HEK293T (cell line): Measurements from ENCODE around the gene FBXO11.

Experiments
- ARNT ChIP-seq: fragments of 450-650 bp; IDR thresholded peaks from 2 replicates; pipeline ENCODE4 v1.6.1; 2017; ENCODE audit warnings: mild to moderate bottlenecking
- FOXM1 ChIP-seq: fragments of 450-650 bp; IDR thresholded peaks from 2 replicates; pipeline ENCODE4 v1.6.1; 2017; ENCODE audit warnings: mild to moderate bottlenecking, borderline replicate concordance
- HDGF ChIP-seq: fragments of 450-650 bp; IDR thresholded peaks from 2 replicates; pipeline ENCODE4 v1.6.1; 2017; ENCODE audit warnings: antibody characterized with exemption, borderline replicate concordance
- NFRKB ChIP-seq: fragments of 450-650 bp; IDR thresholded peaks from 2 replicates; pipeline ENCODE4 v1.6.1; 2016; ENCODE audit warnings: mild to moderate bottlenecking, moderate library complexity
- SP1 ChIP-seq: fragments of 450-650 bp; IDR thresholded peaks from 2 replicates; pipeline ENCODE4 v1.6.1; 2017
- ZNF384 ChIP-seq: fragments of 450-650 bp; IDR thresholded peaks from 2 replicates; pipeline ENCODE4 v1.6.1; 2016
- TF ChIP-seq, protein P1 (sequence below): fragments of 450-650 bp; IDR thresholded peaks from 2 replicates; pipeline ENCODE4 v1.6.1; 2016

DNA sequence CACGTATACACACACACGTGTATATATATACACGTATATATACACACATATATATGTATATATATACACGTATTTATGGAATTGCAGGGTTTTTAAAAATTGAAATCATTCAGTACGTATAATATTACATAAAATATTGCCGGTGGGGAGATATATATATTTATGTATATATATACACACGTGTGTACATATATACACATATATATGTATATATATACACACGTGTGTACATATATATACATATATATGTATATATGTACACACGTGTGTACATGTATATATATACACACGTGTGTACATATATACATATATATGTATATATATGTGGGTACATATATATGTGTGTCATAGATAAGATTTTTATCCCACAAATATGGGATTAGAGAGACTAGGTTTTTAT lies 5.4 kb downstream of the FBXO11 start:
- TF ChIP-seq, protein P1, sequence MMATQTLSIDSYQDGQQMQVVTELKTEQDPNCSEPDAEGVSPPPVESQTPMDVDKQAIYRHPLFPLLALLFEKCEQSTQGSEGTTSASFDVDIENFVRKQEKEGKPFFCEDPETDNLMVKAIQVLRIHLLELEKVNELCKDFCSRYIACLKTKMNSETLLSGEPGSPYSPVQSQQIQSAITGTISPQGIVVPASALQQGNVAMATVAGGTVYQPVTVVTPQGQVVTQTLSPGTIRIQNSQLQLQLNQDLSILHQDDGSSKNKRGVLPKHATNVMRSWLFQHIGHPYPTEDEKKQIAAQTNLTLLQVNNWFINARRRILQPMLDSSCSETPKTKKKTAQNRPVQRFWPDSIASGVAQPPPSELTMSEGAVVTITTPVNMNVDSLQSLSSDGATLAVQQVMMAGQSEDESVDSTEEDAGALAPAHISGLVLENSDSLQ, result no peak
- TF ChIP-seq ZNF384 (no peak), FOXM1 (no peak), SP1 (no peak), NFRKB (no peak), HDGF (no peak), ARNT (no peak)
